ENCODE results near the gene CDHR2.

- TF ChIP-seq, protein P1, sequence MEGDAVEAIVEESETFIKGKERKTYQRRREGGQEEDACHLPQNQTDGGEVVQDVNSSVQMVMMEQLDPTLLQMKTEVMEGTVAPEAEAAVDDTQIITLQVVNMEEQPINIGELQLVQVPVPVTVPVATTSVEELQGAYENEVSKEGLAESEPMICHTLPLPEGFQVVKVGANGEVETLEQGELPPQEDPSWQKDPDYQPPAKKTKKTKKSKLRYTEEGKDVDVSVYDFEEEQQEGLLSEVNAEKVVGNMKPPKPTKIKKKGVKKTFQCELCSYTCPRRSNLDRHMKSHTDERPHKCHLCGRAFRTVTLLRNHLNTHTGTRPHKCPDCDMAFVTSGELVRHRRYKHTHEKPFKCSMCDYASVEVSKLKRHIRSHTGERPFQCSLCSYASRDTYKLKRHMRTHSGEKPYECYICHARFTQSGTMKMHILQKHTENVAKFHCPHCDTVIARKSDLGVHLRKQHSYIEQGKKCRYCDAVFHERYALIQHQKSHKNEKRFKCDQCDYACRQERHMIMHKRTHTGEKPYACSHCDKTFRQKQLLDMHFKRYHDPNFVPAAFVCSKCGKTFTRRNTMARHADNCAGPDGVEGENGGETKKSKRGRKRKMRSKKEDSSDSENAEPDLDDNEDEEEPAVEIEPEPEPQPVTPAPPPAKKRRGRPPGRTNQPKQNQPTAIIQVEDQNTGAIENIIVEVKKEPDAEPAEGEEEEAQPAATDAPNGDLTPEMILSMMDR (IDR thresholded peaks at IDR 0.05) = no peak
- TF ChIP-seq POLR2A (IDR thresholded peaks at IDR 0.05) = no peak
These were observed 14.9 kb downstream of the CDHR2 start for GRCh38 chr5:176564002-176564401.
